B cell (primary cell): Measurements from ENCODE around the gene AMER3.

Experiments used
- CTCF ChIP-seq: fragments of 200-600 bp; IDR thresholded peaks from one replicate; pipeline ENCODE4 v1.8.0; 2022; ENCODE audit warnings: antibody characterized with exemption, mild to moderate bottlenecking
- EZH2 ChIP-seq: IDR thresholded peaks from 2 replicates; pipeline ENCODE4 v1.6.1; 2012; ENCODE audit warnings: borderline replicate concordance, low read depth, mild to moderate bottlenecking, moderate library complexity, low read length; ENCODE audit not compliant: insufficient read depth, poor library complexity, severe bottlenecking

- TF ChIP-seq CTCF (no peak), EZH2 (no peak)
Observed at GRCh38 chr2:130769343-130769907, 14.1 kb downstream of the AMER3 start.
